Stimulated activated CD8-positive, alpha-beta memory T cell treated with anti-CD3 and anti-CD28 coated beads, Interleukin-4, amount 100 ng/mL, for 24 hours (primary cell): ENCODE results near the gene MAP7.
A peak's percentile ranks its signal among the peaks of the same experiment; 100 is the strongest.
"Not testable (repeated sequence)": the region's sequence is repeated elsewhere in the genome, so short reads cannot be mapped to it uniquely, and the experiment has no call there.

ENCODE experiments used
- DNase-seq: peaks from one replicate; pipeline ENCODE4 v3.0.0-alpha.2; 2020; ENCODE audit warnings: low read depth

Gene MAP7

GRCh38 chr6:136335736-136336363, 214.4 kb downstream of the MAP7 start:
- DNase-seq, result no peak

GRCh38 chr6:136334853-136335252, 215.4 kb downstream of the MAP7 start:
- peak; percentile 2 for DNase-seq

- DNase-seq, result no peak
Measured at GRCh38 chr6:136334465-136334846, 215.8 kb downstream of the MAP7 start.

DNA sequence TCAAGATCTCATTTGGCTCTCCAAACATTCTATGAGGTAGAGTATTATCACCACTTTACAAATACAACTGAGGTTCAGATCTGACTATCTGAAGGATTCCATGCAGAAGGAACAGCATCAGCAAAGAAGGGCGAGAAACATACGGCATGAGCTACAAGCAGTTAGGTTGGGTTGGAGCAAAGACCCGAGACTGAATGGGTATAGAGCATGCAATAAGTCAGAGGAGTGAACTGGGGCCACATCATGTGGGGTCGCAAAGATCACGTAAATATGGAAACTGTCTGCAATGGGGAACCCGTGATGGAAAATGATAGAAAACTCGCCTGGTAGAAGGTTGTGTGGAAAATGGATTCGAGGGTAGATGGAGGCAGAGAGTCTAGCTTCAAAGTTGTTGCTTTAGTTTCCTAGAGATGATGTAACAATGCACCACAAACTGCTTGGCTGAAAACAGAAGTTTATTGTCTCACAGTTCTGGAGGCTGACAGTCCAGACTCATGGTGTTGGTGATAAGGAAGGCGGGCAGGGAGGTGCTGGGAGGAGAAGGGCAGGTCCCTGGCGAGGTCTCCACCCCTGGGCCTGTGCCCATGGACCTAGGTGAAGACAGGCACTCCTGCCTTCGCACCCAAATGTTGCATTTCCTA, 216.3 kb downstream of the MAP7 start:
- no peak for DNase-seq

- no peak for DNase-seq
Measured at GRCh38 chr6:136331461-136331860, 218.8 kb downstream of the MAP7 start.

- no peak for DNase-seq
Measured at GRCh38 chr6:136330634-136331033, 219.6 kb downstream of the MAP7 start.

GRCh38 chr6:136326038-136326553, 224.1 kb downstream of the MAP7 start:
- DNase-seq, result no peak

GRCh38 chr6:136324686-136325380, 225.4 kb downstream of the MAP7 start:
- no peak for DNase-seq

GRCh38 chr6:136323431-136324112, 226.7 kb downstream of the MAP7 start:
- no peak for DNase-seq

- no peak for DNase-seq
Measured at GRCh38 chr6:136319732-136320131, 230.5 kb downstream of the MAP7 start.

DNA sequence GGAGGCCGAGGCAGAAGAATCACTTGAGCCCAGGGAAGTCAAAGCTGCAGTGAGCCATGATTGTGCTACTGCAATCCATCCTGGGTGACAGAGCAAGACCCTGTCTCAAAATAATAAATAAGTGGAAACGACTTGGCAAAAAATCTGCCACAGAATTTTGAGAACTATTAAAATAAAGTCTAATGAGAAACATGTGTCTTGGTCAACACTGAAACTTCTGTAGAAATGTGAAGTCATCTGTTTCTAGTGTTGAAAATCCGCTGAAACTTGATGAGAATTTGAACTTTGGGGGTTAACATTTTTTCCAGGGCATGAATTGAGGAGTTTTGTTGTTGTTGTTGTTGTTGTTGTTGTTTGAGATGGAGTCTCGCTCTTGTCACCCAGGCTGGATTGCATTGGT, 231.5 kb downstream of the MAP7 start:
- no peak for DNase-seq

DNA sequence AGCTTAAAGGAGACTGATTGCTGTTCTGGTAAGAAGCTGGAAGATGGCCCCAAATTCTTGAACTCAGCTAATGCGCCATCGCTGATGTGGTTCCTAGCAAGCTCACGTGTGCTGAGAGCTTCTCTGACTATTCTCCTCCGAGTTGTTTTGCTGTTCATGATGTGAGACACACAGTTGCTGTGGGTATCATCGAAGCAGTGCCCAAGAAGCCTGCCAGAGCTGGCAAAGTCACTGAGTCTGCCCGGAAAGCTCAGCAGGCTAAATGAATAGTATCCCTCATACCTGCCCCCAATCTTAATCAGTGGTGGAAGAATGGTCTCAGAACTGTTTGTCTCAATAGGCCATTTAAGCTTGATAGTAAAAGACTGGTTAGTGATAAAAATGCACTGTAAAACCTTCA, 232.3 kb downstream of the MAP7 start:
- DNase-seq, result no peak

DNA sequence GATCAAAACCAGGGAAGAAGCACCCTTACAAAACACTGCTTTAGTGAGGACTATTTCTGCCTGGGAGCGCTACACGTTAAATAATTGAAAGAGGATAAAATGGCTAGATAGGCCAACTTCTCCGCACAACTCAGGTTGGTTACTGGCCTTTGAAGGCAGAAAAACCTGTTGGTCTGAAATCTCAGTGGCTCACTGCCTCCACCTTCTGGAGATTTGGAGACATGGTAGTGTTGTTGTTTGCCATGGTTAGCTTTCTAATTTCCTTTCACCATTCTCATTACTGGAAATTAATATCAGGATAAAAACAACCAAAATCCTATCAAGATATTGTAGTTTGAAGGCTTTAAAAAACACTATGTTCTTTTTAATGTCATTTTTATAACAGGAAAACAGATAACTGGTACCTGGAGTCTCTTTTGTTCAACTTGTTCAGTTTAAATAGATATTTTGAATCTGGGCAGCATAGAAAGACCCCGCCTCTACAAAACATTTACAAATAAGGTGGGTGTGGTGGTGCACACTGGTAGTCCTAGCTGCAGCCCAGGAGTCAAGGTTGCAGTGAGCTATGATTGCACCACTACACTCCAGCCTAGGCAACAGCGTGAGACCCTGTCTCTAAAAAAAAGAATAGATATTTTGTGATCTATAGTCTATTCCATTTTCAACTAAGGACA, 233.1 kb downstream of the MAP7 start:
- peak; percentile 15 for DNase-seq

DNA sequence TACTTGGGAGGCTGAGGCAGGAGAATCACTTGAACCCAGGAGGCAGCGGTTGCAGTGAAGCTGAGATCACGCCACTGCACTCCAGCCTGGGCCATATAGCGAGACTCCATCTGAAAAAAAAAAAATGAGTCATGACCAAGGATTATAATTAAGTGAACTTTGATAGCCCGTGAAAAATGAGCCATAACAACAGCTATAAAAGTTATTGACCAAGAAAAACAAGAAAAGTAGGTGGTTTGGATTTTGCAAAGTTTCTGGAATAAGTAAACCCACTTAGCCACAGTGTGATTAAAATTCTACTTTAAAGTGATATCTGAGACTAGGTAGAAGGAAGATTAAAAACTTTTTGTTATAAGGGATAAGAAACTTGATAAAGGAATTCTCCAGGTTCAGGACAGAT, 234.6 kb downstream of the MAP7 start:
- no peak for DNase-seq

- DNase-seq, result no peak
Measured at GRCh38 chr6:136312975-136313374, 237.2 kb downstream of the MAP7 start.

DNA sequence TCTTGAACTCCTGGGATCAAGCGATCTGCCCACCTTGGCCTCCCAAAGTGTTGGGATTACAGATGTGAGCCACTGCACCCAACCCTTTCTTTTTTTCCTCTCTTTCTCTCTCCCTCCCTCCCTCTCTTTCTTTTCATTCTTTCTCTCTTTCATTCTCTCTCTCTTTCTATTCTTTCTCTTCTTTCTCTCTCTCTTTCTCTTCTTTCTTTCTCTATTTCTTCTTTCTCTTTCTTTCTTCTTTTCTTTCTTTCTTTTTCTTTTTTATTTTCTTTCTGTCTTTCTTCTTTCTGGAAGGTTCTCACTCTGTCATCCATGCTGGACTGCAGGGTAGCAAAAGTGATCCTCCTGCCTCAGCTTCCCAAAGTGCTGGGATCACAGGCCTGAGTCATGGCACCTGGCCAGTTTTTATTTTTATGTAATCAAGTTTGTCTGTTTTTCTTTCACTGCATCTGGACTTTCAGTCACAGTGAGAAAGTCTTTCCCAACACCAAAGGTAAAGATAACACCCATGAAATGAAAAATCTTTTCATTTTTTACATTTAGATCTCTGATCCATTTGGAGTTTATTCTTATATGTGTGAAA, 240.4 kb downstream of the MAP7 start:
- DNase-seq, result no peak

DNA sequence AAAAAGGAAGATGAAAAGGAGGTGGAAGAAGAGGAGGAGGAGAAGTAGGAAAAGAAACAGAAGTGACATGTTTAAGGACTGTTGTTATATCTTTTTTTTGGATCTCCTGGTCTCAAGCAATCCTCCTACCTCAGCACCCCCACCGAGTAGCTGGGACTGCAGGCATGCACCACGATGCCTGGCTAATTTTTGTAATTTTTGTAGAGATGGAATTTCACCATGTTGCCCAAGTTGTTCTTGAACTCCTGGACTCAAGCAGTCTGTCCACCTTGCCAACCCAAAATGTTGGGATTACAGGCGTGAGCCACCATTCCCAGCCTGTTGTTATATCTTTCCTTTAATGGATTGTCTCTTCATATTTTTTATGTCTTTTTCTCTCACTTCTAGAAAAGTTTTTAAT, 241.1 kb downstream of the MAP7 start:
- no peak for DNase-seq

DNA sequence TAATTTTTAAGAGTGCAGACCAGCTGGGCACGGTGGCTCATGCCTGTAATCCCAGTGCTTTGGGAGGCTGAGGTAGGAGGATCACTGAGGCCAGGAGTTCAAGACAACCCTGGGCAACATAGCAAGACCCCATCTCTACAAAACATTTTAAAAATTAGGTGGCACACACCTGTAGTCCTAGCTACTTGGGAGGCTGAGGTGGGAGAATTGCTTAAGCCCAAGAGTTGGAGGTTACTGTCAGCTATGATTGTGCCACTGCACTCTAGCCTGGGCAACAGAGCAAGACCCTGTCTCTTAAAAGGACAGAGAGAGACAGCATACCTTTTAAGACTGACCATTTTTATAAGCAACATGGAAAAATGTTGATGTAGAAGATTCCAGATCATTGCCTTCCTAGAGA, 241.8 kb downstream of the MAP7 start:
- DNase-seq, result not testable (repeated sequence)

GRCh38 chr6:136307351-136307750, 242.9 kb downstream of the MAP7 start:
- no peak for DNase-seq

DNA sequence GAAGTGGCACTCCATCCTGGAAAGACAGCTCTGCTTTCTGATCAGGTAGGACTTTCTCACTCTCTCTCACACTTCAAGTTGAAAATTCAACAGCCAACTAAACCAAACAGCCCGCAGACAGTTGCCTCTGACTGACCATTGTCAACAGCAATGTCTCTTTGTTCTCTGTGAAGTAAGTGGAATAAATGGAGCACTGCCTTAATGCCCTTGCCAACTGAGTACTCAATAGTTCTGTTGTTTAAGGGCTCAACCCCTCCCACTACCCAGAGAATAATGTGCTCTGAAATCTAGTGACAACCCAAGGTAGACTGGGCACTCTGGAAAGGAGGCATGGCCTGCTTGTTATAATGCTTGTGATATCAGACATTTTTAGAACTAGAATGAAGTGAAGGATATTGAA, 243.8 kb downstream of the MAP7 start:
- no peak for DNase-seq

GRCh38 chr6:136304410-136304809, 245.8 kb downstream of the MAP7 start:
- DNase-seq, result no peak

- DNase-seq, result no peak
Measured at GRCh38 chr6:136303516-136303915, 246.7 kb downstream of the MAP7 start.
